ENCODE measurements around the gene SEMA3D.

Gene SEMA3D

DNA sequence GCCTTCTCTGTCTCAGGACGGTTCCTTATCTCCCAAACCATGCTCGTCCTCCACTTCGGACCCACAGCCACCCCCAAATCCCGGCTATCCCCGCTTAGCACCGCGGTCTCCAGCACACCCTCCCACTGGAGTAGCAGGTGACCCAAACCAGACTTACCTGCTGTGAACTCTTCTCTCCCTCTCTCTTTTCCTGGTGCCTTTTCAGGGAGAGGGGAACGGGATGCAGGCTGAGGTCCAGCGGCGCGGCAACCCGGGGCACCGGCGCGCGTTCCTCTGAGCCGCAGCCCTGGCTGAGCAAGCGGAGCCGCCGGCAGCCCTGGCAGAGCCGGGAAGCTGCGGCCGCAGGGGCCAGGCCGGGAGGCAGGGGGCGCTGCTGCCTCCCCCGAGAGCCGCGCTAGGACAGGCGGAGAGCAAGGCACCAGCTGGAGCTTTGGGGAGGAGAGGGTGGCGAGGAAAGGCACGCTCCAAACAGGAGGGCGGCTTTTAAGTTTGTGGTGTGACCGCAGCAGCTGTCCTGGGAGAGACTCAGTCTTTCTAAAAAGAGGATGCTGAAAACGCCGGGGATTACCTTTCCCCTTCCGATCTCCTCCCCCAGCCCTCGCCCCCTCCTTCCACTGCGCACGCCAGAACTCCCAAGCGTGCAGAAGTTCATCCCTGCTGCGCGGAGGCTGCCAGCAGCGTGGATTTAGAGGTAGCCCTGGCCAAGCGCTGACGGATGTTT is at the start of gene SEMA3D:
Gene SEMA3D, minus strand, starts transcription at position 536 of the 721 bp plus-strand sequence. CDS start 65,165 bp downstream, outside the sequence.
- DNase-seq (ENCODE audit: low read depth, low spot score): no peak

DNA sequence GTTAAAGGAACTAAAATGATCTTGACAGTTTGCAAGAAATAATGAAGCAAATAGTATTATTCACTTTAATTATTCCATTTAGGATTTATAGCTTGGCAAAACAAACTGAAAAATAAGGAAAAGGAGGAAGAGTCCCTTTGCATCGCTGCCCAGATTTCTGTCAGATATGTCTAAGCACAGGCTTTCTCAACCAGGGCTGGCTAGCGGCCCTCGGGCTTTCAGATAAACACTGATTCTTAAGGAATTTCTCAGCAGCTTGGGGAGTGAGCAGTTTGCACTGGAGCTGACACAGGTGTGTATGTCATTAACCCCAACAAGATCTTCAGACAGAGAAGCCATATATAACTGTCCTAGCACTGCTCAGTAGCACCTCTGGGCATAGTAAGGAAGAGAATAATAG is 47.9 kb upstream of the SEMA3D start:
- DNase-seq (ENCODE audit: low read depth, low spot score): no peak

DNA sequence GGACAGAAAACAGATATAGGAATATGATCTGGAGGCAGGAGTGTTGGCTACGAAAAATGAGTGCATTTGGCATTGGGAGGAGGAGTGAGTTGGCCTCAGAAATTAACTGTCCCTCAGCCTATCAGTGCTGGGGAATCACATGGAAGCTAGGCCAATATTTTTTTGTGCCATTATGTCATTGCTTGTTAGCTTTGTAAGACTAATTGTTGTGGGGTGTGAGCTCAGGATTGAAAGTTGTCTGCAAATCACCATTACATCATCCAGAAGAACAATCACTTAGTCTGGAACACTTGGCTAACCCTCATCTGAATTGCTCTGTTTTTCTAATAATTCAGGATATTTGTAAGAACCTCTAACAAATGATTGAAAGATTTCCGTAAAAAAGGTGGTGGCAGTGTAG is 45.2 kb upstream of the SEMA3D start:
- no peak for DNase-seq (ENCODE audit: low read depth, low spot score)

DNA sequence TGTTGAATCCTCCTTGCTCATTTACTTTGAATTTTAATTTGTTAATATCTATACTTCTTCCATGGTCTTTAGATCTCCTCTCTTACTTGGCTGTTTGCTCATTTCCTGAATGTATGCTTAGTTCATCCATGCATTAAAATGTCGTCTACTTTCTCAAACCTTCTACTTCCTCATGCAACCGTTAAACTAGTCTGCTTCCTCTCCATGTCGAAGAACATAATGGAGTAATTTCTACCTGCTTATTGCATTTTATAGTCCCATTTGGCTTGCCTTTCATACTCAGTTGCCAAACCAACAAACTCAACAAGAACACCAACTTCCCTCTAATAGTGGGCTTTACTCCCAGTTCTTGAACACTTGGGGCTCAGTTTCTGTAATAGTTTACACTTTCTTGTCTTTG is 43.8 kb upstream of the SEMA3D start:
- DNase-seq (ENCODE audit: low read depth, low spot score): no peak

- no peak for DNase-seq (ENCODE audit: low read depth, low spot score)
Measured at GRCh38 chr7:85229544-85229943, 42.7 kb upstream of the SEMA3D start.

GRCh38 chr7:85226361-85227085 is 39.7 kb upstream of the SEMA3D start:
- no peak for DNase-seq (ENCODE audit: low read depth, low spot score)

- no peak for DNase-seq (ENCODE audit: low read depth, low spot score)
Measured at GRCh38 chr7:85224171-85224570, 37.3 kb upstream of the SEMA3D start.

- no peak for DNase-seq (ENCODE audit: low read depth, low spot score)
Measured at GRCh38 chr7:85222522-85222921, 35.7 kb upstream of the SEMA3D start.

DNA sequence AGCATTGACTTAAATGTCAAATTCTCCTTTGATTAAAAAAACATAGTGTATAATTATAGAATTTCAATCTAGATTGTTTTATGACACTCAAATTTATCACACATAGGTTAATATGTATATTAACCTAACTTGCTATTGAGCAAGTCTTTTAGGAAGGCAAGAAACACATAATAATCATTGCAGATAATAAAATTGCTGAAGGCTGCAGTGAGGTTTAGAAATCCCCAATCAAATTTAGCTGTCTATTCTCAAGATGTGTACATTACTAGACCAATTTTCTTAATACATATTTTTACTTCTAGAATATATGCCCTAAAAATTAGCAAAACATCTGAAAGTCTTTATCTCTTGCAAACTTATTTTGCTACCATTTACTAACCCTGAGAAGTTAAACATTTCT is 34.9 kb upstream of the SEMA3D start:
- no peak for DNase-seq (ENCODE audit: low read depth, low spot score)

- no peak for DNase-seq (ENCODE audit: low read depth, low spot score)
Measured at GRCh38 chr7:85220651-85221050, 33.8 kb upstream of the SEMA3D start.

DNA sequence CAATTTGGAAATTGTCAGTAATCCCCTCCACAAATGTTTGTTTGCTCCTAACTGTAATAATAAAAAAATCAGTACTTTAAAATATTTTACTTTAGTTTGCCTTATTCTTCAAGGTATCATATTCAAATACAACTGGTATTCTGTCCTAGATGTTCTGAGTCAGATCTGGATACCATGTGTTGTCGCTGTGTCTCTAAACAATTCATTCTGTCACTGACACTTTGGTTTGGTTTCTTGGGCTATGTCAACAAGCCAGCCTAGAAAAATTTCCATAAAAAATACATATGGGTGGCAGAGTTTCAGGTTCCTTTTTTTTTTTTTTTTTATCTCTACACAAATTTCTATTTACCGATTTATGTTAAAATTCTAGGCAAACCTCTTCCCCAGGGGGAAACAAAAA is 33.2 kb upstream of the SEMA3D start:
- DNase-seq (ENCODE audit: low read depth, low spot score): no peak

- DNase-seq (ENCODE audit: low read depth, low spot score): no peak
Measured at GRCh38 chr7:85217085-85217484, 30.2 kb upstream of the SEMA3D start.

DNA sequence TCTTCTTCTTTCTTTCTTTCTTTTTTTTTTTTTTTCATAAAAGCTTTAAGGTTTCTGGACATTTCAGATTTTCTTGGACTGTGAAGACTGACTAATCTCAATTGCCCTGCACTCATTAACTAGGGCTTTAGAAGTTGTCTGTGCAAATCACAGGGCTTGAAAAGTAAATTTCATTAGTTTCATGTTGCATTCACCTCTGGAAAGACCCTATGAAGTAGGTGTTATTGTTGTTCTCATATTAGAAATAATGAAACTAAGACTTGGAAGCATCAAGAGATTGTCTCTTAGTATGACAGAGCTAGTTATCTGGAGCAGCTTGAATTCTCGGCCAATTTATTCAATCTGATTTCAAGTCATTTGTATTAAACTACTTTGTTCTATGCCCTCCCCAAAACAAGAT is 28.2 kb upstream of the SEMA3D start:
- DNase-seq (ENCODE audit: low read depth, low spot score): no peak

- no peak for DNase-seq (ENCODE audit: low read depth, low spot score)
Measured at GRCh38 chr7:85213500-85213899, 26.6 kb upstream of the SEMA3D start.

GRCh38 chr7:85205754-85206153 is 18.9 kb upstream of the SEMA3D start:
- no peak for DNase-seq (ENCODE audit: low read depth, low spot score)

- DNase-seq (ENCODE audit: low read depth, low spot score): no peak
Measured at GRCh38 chr7:85204496-85204895, 17.6 kb upstream of the SEMA3D start.

DNA sequence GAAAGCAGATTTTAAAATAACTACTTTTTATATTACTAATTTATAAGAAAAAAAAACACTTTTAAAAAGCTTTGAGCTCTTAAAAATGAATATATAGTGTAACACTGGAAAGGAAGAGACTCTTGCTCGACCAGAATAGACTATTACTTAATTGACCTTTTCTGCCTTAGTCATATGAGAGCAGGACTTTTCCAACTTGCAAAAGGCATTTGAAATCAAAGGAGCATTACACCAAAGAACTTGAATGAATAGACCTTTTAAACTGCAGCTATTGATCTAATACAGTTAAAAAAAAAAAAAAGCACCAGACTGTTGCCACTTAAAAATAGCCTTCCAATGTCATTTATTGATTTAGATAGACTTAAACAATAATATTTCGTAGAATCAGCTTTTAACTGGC is 17.2 kb upstream of the SEMA3D start:
- no peak for DNase-seq (ENCODE audit: low read depth, low spot score)

DNA sequence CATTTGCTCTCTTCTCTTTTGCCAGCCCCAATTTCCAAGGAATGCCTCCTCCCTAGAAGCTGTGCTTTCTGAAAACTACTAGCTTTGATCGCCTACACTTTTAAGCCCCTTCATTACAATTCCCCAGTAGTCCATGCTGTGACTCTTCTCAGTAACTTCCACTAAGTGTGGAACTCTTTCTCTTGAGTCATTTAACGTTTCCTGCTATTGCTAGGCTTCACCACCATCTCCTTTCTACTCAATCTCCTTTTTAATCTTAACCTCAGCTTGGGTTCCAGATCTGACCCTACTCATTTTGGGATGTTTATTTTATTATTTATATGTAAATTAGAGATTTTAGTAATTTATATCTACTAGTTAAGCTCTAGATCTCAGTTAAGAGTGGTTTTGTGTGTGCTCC is 14.4 kb upstream of the SEMA3D start:
- DNase-seq (ENCODE audit: low read depth, low spot score): no peak

GRCh38 chr7:85196696-85197095 is 9.8 kb upstream of the SEMA3D start:
- DNase-seq (ENCODE audit: low read depth, low spot score): no peak

DNA sequence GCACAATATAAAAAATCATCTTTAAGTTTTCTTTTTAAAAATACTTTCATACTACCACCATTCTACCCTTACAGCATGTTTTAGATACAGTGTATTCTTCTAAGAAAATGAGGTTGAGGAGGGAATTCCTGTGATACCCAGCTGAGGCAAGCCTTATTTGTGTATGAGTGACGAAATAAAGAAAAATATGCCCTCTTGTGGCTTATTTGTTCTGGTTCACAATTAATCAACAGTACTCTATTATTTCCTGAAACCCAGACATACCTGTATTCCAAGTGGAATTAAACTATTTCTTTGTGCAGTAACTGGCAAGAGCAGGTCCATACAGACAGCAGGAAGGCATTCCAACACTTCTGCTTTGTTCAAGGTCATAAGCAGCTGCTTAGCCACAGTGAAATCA is 4.5 kb upstream of the SEMA3D start:
- no peak for DNase-seq (ENCODE audit: low read depth, low spot score)

DNA sequence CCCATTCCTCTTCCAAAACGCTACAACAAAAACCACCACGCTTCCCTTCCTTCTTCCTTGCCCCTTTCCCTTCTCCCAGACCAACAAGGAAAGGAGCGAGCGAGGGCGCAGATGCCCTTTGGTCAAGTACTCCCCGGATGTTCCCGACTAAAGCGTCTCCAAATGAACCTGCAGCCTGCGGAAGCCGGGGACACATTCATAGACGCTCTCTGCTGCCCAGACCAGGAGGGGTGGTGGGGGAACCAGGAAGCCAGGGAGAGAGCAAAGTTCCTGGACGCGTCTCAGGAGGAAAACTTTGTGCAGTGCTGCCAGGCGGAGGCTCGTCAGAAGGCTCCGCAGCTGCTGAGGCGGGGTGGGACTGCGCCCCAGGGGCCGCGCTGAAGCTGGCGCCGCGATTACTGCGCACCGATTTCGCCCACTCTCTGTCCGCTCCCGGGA is 754 bp downstream of the SEMA3D start:
- DNase-seq (ENCODE audit: low read depth, low spot score): no peak

GRCh38 chr7:85185424-85186082 is 1.3 kb downstream of the SEMA3D start:
- DNase-seq (ENCODE audit: low read depth, low spot score): no peak

Measured in activated CD4-positive, CD25-positive, alpha-beta regulatory T cell treated with anti-CD3 and anti-CD28 coated beads, Interleukin-2, amount 50 U/mL, for 16 hours (primary cell).